ENCODE data around the gene RPL32.

DNA sequence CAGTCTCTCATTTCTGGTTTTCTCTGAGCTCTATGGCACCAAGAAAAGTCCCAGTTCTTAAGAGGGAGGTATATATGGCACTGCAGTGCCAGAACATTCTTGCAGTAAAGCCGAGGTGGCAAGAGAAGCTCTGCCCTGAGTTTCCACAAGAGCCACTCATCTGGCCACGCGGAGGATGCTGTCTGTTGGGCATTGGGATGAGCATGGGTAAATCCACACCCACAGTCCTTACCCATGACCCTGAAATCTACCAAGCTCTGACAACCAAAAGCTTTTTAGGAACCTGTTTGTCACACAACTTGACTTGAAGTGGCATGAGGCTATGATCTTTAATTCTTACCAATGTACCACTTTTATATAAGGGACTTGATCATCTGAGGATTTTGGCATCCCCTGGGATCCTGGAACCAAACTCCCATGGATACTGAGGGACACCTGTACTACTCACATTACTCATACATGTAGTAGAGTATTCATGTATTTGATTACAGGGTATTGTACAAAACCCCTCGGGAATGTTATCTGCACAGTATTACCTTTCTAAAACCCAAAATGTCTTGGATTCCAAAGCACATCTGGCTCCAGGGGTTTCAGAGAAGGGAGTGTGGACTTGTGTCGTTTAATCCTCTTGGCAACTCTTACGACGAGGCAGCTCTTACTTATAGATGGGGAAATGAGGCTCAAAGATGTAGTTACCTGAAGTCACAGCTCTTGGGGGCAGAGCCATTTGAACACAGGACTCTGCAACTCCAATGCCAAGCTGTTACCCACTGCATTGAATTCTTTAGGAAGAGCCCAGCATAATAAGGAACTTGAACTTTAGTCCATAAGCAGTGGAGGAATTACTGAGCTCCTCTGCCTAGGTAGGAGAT, 8.8 kb downstream of the RPL32 start:
- TF ChIP-seq POLR2AphosphoS5 (IDR thresholded peaks at IDR 0.05) (no peak), EP300 (IDR thresholded peaks at IDR 0.05) (no peak)
- TF ChIP-seq, protein P1, sequence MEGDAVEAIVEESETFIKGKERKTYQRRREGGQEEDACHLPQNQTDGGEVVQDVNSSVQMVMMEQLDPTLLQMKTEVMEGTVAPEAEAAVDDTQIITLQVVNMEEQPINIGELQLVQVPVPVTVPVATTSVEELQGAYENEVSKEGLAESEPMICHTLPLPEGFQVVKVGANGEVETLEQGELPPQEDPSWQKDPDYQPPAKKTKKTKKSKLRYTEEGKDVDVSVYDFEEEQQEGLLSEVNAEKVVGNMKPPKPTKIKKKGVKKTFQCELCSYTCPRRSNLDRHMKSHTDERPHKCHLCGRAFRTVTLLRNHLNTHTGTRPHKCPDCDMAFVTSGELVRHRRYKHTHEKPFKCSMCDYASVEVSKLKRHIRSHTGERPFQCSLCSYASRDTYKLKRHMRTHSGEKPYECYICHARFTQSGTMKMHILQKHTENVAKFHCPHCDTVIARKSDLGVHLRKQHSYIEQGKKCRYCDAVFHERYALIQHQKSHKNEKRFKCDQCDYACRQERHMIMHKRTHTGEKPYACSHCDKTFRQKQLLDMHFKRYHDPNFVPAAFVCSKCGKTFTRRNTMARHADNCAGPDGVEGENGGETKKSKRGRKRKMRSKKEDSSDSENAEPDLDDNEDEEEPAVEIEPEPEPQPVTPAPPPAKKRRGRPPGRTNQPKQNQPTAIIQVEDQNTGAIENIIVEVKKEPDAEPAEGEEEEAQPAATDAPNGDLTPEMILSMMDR (IDR thresholded peaks at IDR 0.05), result no peak
